ENCODE results near the gene PTPN22.

PTPN22 gene

GRCh38 chr1:113875714-113876113 is 4.2 kb upstream of the PTPN22 start:
- DNase-seq (ENCODE audit: low read depth): no peak

GRCh38 chr1:113874012-113874879 is 2.7 kb upstream of the PTPN22 start:
- peak; percentile 6 for DNase-seq (ENCODE audit: low read depth)
- H3K4me3 ChIP-seq (ENCODE audit: control insufficient read depth, low read depth, low read length): no peak overlapping the region
- TF ChIP-seq CTCF (conservative IDR thresholded peaks at IDR 0.05; ENCODE audit: control insufficient read depth, insufficient read depth, low read depth, low read length): peak; percentile 21

More at GRCh38 chr1:113875714-113876113, 4.2 kb upstream of the PTPN22 start:
- no peak overlapping the region for H3K4me3 ChIP-seq (ENCODE audit: control insufficient read depth, low read depth, low read length)
- TF ChIP-seq CTCF (conservative IDR thresholded peaks at IDR 0.05; ENCODE audit: control insufficient read depth, insufficient read depth, low read depth, low read length): no peak

GRCh38 chr1:113872219-113872935 is 865 bp upstream of the PTPN22 start:
- DNase-seq (ENCODE audit: low read depth): no peak
- no peak overlapping the region for H3K4me3 ChIP-seq (ENCODE audit: control insufficient read depth, low read depth, low read length)
- TF ChIP-seq CTCF (conservative IDR thresholded peaks at IDR 0.05; ENCODE audit: control insufficient read depth, insufficient read depth, low read depth, low read length): no peak

- no peak for TF ChIP-seq CTCF (conservative IDR thresholded peaks at IDR 0.05; ENCODE audit: control insufficient read depth, insufficient read depth, low read depth, low read length)
- H3K4me3 ChIP-seq (ENCODE audit: control insufficient read depth, low read depth, low read length): no peak overlapping the region
- DNase-seq (ENCODE audit: low read depth): no peak
Measured at GRCh38 chr1:113870778-113871177, 734 bp downstream of the PTPN22 start.

- no peak overlapping the region for H3K4me3 ChIP-seq (ENCODE audit: control insufficient read depth, low read depth, low read length)
- TF ChIP-seq CTCF (conservative IDR thresholded peaks at IDR 0.05; ENCODE audit: control insufficient read depth, insufficient read depth, low read depth, low read length): no peak
- peak; percentile 73 for DNase-seq (ENCODE audit: low read depth)
Measured at GRCh38 chr1:113868387-113869083, 3.0 kb downstream of the PTPN22 start.

GRCh38 chr1:113861641-113862040 is 9.9 kb downstream of the PTPN22 start:
- no peak for TF ChIP-seq CTCF (conservative IDR thresholded peaks at IDR 0.05; ENCODE audit: control insufficient read depth, insufficient read depth, low read depth, low read length)
- DNase-seq (ENCODE audit: low read depth): no peak
- H3K4me3 ChIP-seq (ENCODE audit: control insufficient read depth, low read depth, low read length): no peak overlapping the region

Data from fibroblast of mammary gland (primary cell).